Progenitor cell of endocrine pancreas (in vitro differentiated cells): ENCODE measurements around the gene MED8. TPM values are rescaled to one million over a fixed set of nuclear protein-coding genes. Genes with fewer than 3 reads are reported as not detected.

Experiments
- DNase-seq: peaks from one replicate; pipeline ENCODE4 v3.0.0; 2021; ENCODE audit warnings: low spot score; ENCODE audit not compliant: unreplicated experiment
- H3K27ac Mint-ChIP-seq: 2 replicates; pipeline ENCODE4 v1.8.0; 2021; ENCODE audit warnings: mild to moderate bottlenecking, moderate library complexity, mixed read lengths
- H3K27me3 Mint-ChIP-seq: 2 replicates; pipeline ENCODE4 v1.8.0; 2021; ENCODE audit warnings: mixed read lengths
- H3K36me3 Mint-ChIP-seq: 2 replicates; pipeline ENCODE4 v1.8.0; 2022; ENCODE audit warnings: mixed read lengths; ENCODE audit not compliant: insufficient read depth
- H3K4me1 Mint-ChIP-seq: 2 replicates; pipeline ENCODE4 v1.8.0; 2021; ENCODE audit warnings: low read depth, mixed read lengths
- H3K4me3 Mint-ChIP-seq: 2 replicates; pipeline ENCODE4 v1.8.0; 2021; ENCODE audit warnings: low read depth, mild to moderate bottlenecking, moderate library complexity, mixed read lengths
- H3K9me3 Mint-ChIP-seq: 2 replicates; pipeline ENCODE4 v1.8.0; 2021; ENCODE audit warnings: low read depth, mixed read lengths
- CTCF ChIP-seq: fragments of 200-600 bp; sonication (generic); IDR thresholded peaks from one replicate; pipeline ENCODE4 v1.5.0; 2021; ENCODE audit warnings: antibody characterized with exemption, mild to moderate bottlenecking; ENCODE audit not compliant: unreplicated experiment
- total RNA-seq: library from RNA; stranded (reverse); gene quantifications from 2 replicates; pipeline ENCODE4 v1.2.1, GENCODE V29; 2021

Gene MED8
- total RNA-seq, 1 donor from 2014 or later = 30.2 TPM

- H3K9me3 Mint-ChIP-seq = no peaks in the 10 kb centered on the region
- TF ChIP-seq CTCF = no peak
- H3K27me3 Mint-ChIP-seq = no peaks in the 10 kb centered on the region
- no peak overlapping the region for H3K27ac Mint-ChIP-seq
- peaks cover 18% of the 10 kb centered on the region for H3K36me3 Mint-ChIP-seq
- no peaks in the 10 kb centered on the region for H3K4me1 Mint-ChIP-seq
- DNase-seq = no peak
- no peak overlapping the region for H3K4me3 Mint-ChIP-seq
These were observed 36.6 kb upstream of the MED8 start for GRCh38 chr1:43426221-43426620.

- Mint-ChIP-seq H3K27me3 (no peaks in the 10 kb centered on the region), H3K4me1 (no peaks in the 10 kb centered on the region), H3K36me3 (peaks cover 15% of the 10 kb centered on the region), H3K4me3 (no peak overlapping the region), H3K9me3 (no peaks in the 10 kb centered on the region), H3K27ac (no peak overlapping the region)
- no peak for DNase-seq
- no peak for TF ChIP-seq CTCF
These were observed 35.4 kb upstream of the MED8 start for GRCh38 chr1:43425045-43425444.

- H3K27ac Mint-ChIP-seq = no peak overlapping the region
- peaks cover 12% of the 10 kb centered on the region for H3K36me3 Mint-ChIP-seq
- H3K4me1 Mint-ChIP-seq = no peaks in the 10 kb centered on the region
- no peaks in the 10 kb centered on the region for H3K27me3 Mint-ChIP-seq
- TF ChIP-seq CTCF = no peak
- H3K4me3 Mint-ChIP-seq = no peak overlapping the region
- H3K9me3 Mint-ChIP-seq = no peaks in the 10 kb centered on the region
- no peak for DNase-seq
These were observed 34.3 kb upstream of the MED8 start for GRCh38 chr1:43423672-43424550.

- no peak overlapping the region for H3K27ac Mint-ChIP-seq
- no peak for TF ChIP-seq CTCF
- no peak for DNase-seq
- H3K27me3 Mint-ChIP-seq = no peaks in the 10 kb centered on the region
- H3K9me3 Mint-ChIP-seq = no peaks in the 10 kb centered on the region
- H3K4me1 Mint-ChIP-seq = no peaks in the 10 kb centered on the region
- peaks cover 10% of the 10 kb centered on the region for H3K36me3 Mint-ChIP-seq
- H3K4me3 Mint-ChIP-seq = no peak overlapping the region
These were observed 33.5 kb upstream of the MED8 start for GRCh38 chr1:43422995-43423671.

GRCh38 chr1:43421976-43422750 is 32.6 kb upstream of the MED8 start:
- H3K36me3 Mint-ChIP-seq = peaks cover 10% of the 10 kb centered on the region
- H3K4me3 Mint-ChIP-seq = no peak overlapping the region
- H3K27ac Mint-ChIP-seq = no peak overlapping the region
- no peak for DNase-seq
- no peaks in the 10 kb centered on the region for H3K4me1 Mint-ChIP-seq
- no peak for TF ChIP-seq CTCF
- H3K9me3 Mint-ChIP-seq = no peaks in the 10 kb centered on the region
- H3K27me3 Mint-ChIP-seq = no peaks in the 10 kb centered on the region
